ENCODE measurements around the gene MEAK7.
A peak's percentile ranks its signal among the peaks of the same experiment; 100 is the strongest.

MEAK7 gene

DNA sequence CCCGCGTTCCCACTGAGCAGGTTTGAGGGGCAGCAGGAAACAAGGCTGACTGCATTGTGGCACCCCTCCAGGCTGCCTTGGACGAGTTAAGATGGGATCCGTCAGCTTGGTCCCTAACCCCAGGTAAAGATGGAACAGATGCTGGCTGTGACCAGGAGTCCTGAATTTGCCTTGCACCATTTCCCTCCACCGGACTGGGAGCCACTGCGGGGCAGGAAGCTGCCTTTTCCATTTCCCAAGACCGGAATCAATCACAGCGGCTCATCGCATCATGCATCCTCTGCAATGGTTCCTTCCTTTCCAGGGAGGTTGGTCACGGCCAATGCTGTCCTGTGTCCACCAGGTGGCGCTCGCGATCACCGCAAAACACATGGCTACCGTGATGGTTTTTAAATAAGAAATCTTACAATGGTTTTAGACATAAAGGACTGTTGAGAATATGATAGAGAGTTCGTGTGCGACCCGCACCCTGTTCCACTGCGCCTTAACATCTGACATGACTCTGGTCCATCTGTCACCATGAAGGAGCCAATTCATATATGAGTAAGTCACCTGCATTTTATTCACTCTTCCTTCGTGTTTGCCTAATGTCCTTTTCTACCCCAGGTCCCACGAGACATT, 6.8 kb upstream of the MEAK7 start:
- peak; percentile 82 for DNase-seq

DNA sequence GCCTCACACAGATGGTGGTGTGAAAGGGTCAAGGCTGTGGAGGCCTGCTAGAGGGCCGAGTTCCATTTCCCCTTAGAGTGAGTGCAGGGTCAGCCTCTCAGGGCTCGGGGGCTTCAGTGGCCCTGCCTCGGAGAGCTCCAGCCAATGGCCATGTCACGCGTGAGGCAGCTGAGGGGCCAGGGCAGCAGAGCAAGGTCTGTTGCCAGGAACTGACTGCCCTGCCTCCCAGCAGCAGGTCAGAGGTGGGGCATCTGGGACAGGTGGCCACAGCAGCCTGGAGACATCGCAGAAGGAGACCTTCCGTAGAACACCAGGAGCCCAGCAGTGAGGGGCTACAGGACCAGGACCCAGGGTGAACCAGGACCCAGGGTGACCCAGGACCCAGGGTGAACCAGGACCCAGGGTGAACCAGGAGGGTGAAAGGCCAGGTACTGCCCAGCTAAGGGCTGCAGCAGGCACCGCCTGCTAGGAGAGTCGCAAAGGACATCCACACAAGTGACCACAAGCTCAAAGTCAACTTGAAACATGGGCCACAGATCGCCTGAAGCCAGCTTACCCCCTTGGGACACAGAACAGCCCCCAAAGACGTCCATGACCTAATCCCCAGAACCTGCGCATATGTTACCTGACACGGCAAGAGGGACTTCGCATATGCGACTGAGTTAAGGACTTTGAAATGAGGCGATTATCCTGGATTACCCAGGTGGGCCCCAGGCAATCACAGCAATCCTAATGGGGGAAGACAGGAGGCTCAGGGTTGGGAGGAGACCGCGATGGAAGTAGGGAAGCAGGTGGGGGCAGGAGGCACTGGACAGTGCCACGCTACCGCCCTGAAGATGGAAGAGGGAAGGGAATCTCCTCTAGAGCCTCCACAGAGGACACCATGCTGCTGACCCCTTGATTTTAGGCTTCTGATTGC, 4.8 kb upstream of the MEAK7 start:
- DNase-seq, result no peak

DNA sequence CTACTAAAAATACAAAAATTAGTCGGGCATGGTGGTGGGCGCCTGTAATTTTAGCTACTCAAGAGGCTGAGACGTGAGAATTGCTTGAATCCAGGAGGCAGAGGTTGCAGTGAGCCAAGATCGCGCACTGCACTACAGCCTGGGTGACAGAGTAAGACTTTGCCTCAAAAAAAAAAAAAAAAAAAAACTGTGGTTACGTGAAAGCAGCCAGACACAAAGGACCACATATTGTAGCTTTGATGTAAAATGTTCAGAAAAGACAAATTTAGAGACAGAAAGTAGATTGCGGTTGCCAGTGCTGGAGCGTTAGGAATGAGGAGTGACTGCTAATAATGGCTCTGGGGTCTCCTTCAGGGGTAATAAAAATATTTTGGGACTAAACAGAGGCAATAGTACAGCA, 4.0 kb upstream of the MEAK7 start:
- no peak for DNase-seq

DNA sequence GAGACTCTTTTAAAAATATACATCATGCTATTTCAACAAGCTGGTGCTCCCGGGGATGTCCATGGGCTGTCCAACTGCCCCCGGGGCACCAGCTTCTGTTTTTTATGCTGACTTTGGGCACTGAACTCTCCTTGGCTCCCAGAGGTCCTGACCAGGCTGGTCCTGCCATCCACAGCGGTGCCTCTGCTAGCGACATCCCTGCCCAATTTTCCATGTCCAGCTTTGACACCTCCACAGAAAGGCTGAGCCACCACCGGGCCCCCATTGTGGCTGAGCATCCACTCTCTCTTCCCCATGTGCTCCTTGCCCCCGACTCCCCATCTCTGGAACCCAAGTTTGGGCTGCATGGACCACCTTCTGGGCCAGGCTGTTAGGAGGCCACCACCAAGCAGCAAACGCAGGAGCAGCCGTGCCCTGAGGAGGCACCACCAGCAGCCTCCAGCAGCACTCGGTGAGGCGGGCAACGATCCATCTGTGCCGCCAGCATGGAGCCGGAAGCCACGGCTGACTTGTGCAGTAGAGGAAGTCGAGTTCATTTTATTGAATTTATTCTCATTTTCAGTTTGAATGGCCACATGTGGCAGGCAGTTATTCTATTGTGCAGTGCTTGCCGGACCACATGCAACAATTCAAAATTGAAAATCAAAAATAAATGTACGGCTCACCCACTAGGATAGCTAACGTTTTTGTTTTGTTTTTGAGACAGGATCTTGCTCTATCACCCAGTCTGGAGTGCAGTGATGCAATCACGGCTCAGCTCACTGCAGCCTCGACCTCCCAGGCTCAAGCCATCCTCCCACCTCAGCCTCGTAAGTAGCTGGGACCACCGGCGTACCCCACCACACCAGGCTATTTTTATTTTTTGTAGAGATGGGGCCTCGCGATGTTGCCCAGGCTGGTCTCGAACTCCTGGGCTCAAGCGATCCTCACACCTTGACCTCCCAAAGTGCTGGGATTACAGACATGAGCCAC, 2.8 kb upstream of the MEAK7 start:
- no peak for DNase-seq

DNA sequence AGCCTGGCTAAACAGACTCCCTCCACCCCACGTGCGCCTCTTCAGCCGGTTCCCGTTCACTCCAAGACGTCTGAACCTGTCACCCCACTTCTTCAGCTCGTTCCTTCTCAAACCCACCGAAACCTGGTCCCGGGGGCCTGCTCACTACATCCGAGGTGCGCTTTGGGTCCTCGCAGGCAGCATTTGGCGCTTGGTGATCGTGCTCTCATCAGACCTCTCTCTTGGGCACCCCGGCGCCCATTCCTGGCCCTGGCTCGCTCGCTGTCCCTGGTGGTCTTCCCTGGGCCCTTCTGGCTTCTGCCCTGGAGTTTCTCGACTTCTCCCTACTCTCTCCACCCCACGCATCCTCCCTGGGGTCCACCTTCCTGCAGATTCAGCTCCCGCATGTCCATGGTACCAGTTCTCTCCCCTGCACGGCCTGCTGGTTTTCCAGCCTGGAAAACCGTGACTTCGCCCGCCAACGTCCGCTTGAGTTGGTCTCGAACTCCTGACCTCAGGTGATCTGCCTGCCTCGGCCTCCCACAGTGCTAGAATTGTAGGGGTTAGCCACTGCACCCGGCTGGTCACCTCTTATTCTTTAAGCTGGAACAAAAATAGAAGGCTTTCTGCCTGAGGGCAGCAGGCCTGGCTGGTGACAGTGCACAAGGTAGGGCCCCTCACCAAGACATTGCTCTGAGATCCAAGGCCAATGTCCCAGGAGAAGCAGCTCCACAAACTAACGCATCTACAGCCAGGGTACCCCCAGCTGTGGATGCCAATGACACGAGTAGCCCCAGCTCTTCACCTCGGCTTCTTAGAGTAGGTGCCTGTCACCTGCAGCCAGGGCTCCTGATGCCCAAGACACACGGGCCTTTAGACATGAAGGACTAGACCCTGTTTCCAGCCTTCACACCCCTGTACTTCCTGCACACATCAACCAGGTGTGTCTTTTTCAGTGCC, 1.1 kb upstream of the MEAK7 start:
- DNase-seq, result no peak

DNA sequence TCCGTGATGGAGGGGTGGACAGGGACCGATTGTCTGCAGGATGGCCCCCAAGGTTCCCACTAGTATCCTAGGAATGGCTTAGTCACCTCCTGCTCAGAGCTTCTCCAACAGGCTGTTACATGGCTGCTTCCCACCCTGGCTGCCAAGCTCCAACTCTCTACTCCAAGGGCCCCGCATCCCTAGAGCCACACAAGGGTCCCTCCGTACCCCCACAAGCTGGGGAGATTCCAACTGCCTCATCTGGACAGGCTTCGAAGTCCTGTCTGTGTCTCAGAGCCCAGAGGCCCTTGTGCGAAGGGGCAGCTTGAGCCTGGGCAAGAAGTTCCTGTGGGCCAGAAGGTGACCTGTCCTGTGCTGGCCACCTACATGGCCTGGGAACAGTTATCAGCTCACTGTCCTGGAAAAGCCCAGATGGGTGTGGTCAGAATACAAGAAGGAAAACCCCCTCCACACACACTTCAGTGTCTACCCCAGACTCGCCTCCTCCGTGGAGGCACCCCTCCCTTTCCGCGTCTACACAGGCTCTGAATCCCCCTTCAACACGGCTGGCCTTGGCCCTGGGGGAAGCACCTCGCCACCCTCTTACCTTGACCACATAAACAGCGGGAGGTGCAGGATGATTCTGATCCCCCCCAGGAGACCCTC, 586 bp downstream of the MEAK7 start:
- DNase-seq, result peak; percentile 27

DNA sequence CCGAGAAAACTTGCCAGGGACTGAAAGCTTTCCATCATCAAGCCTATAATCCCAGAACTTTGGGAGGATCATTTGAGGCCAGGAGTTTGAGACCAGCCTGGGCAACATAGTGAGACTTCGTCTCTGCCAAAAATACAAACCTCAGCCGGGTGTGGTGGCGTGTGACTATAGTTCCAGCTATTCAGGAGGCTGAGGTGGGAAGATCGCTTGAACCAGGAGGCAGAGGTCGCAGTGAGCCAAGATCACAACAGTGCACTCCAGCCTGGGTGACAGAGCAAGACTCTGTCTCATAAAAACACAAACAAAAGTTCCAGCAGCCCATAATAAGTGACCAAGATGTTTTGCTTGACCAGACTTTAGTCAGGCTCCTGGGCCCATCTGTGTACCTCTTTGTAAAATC, 1.9 kb downstream of the MEAK7 start:
- no peak for DNase-seq

DNA sequence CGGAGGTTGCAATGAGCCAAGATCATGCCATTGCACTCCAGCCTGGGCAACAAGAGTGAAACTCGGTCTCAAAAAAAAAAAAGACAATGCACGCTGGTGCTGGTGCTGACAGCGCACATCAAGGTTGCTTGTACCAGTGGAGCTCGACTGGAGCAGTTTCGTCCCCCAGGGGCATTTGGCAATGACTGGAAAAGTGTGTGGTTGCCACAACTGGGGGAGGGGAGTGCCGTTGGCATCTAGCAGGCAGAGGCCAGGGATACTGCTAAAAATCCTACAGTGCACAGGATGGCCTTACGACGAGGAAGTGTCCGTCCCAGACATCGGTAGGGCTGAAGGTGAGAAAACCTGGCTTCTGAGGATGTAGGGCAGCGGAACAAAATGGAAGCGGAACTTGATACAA, 2.4 kb downstream of the MEAK7 start:
- no peak for DNase-seq

DNA sequence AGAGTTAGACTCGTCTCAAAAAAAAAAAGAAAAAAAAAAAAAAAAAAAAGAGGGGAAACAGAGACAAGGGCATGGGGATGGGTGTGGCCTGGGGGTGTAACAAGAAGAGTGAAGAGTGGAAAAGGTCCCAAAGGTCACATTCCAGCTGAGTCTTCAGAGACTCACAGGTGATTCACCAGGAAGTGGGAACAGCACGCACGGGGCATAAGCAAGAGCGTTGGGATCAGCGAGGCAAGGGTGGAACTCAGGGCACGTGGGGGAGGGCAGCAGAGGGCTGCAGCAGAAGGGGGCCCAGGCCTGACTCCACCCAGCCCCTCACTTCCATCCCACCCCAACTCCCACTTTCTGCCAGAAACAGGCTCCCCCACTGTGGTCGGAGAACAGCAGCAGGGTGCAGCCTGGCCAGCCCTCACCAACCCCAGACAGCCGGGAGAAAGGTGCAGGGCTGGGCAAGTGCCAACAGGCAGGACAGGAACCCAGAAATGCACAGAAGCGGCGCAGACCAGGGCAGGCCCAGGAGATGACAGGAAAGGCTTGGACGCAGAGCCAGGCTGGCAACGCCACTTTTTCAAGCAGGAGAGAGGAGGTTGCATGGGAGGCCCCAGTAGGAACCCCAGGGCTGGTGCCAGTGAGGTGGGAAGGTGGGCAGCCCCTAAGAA, 3.3 kb downstream of the MEAK7 start:
- peak; percentile 50 for DNase-seq

DNA sequence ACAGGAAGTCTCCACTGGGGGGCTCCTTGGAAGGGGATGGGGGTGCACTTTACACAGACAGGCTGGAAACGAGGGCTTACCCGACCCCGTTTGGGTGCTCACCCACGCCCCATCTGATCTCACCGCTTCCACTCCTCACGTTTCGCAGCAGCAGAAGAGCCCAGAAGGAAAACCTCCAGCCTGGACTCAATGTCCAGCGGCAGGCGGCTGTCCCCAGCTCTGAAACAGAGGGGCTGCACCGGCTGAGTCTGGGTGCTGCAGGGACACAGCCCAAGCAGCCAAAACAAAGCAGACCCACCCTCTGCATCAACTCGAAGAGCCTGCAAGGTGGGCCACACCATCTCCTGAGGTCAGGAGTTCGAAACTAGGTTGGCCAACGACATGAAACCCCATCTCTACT, 3.9 kb downstream of the MEAK7 start:
- DNase-seq, result no peak

DNA sequence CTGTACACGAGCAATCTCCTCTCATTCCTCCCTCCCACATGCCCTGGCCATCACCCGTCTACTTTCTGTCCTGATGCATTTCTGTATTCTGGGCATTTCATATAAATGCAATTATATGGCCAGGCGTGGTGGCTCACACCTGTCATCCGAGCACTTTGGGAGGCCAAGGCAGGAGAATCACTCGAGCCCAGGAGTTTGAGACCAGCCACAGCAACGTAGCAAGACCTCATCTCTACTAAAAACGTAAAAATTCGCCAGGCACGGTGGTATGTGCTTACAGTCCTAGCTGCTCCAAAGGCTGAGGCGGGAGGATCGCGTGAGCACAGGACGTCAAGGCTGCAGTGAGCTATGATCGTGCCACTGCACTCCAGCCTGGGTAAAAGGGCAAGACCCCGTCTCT, 4.8 kb downstream of the MEAK7 start:
- DNase-seq, result no peak

DNA sequence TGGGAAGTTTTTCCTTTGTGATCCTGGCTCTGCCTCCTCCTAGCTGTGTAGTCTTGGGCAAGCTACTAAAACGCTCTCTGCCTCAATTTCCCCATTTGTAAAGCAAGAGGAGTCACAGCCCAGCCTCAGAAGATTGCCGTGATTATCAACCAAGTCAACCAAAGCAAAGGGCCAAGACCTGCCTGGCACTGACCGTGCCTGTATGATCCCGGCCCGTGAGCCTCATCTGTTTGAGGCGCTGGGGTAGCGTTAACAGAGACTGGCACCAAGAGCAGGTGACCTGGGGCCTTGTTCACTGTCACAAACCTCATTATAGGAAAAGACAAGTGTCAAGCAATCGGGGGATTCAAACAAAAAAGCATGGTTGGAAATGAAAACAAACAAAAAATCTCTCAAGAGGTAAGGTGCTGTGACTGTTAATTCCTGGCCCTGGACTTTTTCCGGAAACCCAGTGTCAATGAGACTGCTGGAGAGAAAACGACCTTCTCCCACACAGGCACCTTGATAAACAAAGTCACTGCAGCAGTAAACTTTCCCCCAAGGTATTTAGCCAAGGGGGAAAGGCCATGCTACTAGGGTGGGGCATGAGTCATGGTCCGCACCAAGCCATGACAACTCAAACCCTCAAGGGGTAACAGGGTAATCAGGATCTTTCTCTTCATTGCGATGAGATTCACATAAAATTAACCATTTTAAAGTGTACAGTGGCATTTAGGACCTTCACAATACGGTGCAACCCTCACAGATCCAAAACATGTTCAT, 5.4 kb downstream of the MEAK7 start:
- no peak for DNase-seq

DNA sequence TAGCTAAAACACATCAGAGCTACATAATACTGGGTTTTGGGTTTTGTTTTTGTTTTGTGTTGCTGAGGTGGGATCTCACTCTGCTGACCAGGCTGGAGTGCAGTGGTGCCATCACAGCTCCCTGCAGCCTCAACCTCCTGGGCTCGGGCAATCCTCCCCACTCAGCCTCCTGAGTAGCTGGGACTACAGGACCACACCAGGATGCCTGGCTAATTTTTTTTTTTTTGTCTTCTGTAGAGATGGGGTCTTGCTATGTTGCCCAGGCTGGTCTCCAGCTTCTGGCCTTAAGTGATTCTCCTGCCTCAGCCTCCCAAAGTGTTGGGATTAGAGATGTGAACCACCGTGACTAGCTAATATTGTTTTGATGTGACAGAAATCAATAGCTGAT, 6.2 kb downstream of the MEAK7 start:
- DNase-seq, result no peak

DNA sequence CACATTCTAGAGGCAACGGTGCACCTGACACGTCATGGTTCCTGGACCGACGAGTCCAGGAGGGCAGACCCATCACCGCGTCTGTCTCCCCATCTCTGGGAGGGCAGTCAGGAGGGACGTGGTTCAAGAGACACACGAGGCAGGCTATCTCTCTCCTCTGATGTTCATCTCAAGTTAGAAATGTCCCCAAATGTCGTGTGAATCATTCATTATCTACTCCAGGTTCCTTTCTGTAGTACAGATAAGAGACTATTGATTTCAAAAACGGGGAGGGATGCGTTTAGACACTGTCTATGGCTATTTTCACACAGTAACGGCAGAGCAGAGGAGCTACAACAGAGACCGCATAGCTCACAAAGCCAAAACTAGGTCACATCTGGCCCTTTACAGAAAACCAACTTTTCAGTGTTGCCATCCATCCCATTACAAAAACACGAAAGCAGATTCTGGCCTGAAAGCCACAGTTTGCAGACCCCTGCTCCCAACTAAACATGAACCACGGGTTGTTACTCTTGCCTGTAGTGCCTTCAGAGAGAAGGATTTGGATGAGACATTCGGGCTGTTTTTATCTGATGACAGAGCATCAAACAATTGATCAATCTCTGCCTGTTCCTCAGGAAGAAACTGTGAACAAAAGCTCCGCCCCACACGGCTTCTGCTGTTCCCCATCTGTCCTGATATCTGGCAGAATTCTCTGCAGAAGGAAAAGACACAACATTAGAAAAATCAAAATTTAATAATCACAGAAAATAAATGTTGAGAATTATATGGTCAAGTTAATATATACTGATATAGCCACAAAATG, 6.8 kb downstream of the MEAK7 start:
- no peak for DNase-seq

DNA sequence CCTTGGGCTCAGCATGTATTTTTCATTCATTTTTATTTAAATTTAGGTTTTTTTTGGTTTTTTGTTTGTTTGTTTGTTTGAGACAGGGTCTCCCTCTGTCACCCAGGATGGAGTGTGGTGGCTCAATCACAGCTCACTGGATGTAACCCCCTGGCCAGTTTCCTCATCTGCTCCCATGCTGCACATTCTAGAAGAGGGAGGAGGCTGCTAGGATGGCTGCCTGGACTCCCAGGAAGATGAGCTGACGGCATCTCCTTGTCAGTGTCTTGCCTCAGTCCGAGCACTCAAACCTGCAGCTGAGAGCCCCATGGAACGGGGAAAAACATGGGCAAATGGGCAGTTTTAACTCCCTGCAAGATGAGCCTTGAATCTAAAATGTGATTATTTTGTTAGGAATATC, 7.5 kb downstream of the MEAK7 start:
- DNase-seq, result no peak

DNA sequence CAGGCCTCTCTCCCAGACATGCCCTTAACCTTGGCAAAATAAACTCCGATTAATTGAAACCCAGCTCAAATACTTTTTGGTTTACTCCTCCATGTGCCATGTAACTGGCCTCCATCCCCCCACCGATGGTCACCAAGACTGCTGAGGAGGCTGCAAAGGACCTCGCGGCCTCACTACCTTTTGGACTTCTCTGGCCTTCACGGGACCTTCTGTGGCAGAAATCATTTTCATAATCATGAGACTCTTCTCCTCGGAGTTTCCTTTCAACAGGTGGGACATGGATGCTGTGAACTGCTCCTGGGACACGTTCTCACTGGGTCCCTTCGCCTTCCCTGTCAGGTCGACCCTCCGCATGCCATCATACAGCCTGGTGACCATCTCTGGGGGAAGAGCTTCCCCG, 9.0 kb downstream of the MEAK7 start:
- no peak for DNase-seq

DNA sequence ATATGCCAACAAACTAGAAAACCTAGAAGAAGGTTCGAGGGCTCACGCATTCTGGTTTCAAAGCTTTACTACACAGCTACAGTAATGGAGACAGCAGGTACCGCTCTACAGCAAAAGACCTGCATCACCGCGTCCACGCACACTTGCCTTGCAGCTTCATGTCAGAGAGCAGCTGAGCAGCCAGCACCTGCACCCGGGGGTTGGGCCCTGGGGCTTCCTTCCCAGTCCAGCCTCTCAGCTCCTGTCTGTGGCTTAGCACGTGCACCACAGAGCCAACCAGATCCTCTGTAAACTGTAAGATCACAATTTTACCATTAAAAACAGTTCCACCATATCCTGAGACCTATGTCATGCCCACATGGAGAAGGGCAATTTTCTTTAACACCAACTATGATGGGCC, 15.3 kb downstream of the MEAK7 start:
- DNase-seq, result no peak

DNA sequence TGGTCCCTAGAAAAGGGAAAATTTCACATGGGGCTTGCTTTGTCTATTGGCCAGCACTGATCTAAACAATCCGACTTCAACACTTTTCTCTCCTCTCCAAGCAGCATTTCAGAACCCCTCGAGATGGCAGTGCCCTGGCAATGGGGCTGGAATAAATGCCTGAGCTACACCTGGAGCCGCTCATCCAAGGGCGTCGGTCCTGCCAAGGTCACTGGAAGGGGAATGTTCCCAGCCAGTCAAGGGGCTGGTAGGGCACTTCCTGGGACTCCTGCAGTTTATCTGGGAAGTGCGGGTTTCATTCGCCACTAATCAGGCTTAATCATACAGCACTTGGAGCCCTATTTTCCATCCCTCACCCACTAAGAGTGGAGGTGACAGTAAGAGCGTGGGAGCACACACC, 17.1 kb downstream of the MEAK7 start:
- no peak for DNase-seq

DNA sequence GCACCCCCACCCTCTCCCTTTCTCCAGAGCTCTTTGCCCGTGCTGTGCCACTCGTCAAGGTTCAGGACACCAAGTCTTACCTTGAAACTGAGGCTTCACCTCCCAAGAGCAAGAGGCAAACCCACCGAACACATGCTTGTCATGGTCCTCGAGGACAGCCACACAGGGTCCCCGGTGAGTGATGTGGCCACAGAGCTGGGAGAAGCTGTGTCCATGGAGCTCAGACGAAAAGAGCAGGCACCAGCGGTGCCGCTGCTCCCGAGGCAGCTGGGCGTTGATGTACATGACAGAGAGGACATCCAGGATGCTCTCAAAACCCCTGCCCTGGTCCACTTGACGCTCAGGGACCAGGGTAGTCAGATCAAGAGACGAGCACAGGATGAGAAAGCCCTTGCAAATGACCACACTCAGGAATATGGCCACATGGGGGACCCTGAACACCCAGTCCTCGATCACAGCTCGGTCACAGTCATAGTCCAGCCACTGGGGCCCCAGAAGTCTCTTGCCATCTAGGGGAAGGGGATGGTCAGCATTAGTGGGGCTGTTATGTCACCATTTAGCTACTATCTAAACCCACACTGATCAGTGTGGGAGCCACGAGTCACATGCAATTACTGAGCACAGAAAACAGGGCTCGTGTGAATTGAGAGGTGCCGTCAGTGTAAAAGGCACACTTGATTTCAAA, 17.8 kb downstream of the MEAK7 start:
- DNase-seq, result no peak

Data from fibroblast of skin of right quadriceps (primary cell).